B cell (primary cell): ENCODE data around the gene FGD4. TPM values are rescaled to one million over a fixed set of nuclear protein-coding genes. Genes with fewer than 3 reads are reported as not detected.

Source experiments
- ATAC-seq: fragments of 200-7000 bp; cut with Tn5 transposase; one replicate; pipeline ENCODE4 v1.10.0; 2021; ENCODE audit warnings: low read depth, mild to moderate bottlenecking, moderate number of reproducible peaks, moderate library complexity
- CTCF ChIA-PET: fragments of 350-600 bp; sonication (Branson Sonifier 250); formaldehyde crosslinking; loops from one replicate; lab custom pipeline; 2021; ENCODE audit warnings: antibody characterized with exemption, inconsistent platforms; lab: Charles Lee
- POLR2A ChIA-PET: fragments of 350-600 bp; sonication (Branson Sonifier 250); formaldehyde crosslinking; loops from one replicate; lab custom pipeline; 2021; ENCODE audit warnings: antibody characterized with exemption; lab: Charles Lee
- DNase-seq: peaks from one replicate; pipeline ENCODE4 v3.0.0; 2013
- H2AFZ ChIP-seq: 2 replicates; pipeline ENCODE4 v1.6.1; 2012; ENCODE audit warnings: mild to moderate bottlenecking, low read depth, low read length; ENCODE audit not compliant: insufficient read depth, poor library complexity, severe bottlenecking
- H3K27ac ChIP-seq, 2 donors: 1 replicate in 1 of 2; 2 replicates in 1 of 2; pipeline ENCODE4 v1.5.1; 2012 to 2013; ENCODE audit warnings: low read length in 2 of 2, mild to moderate bottlenecking in 2 of 2, moderate library complexity in 1 of 2
- H3K27me3 ChIP-seq, 4 experiments: fragments of 200-600 bp in 1 of 4; sonication (generic) in 1 of 4; replicated peaks in 1 of 4; 1 replicate in 2 of 4; 2 replicates in 2 of 4; pipeline versions ENCODE4 v1.6.1 to v1.7.0; 2013 to 2016; ENCODE audit warnings: low read length in 3 of 4, mild to moderate bottlenecking in 2 of 4, mixed read lengths in 1 of 4, moderate library complexity in 1 of 4; ENCODE audit not compliant: insufficient read depth in 4 of 4, control insufficient read depth in 3 of 4; ENCODE audit errors: control extremely low read depth in 1 of 4
- H3K36me3 ChIP-seq, 2 experiments: replicated peaks in 1 of 2; 1 replicate in 1 of 2; 2 replicates in 1 of 2; pipeline versions ENCODE4 v1.6.1 to v1.7.1; 2013; ENCODE audit warnings: low read length in 1 of 2; ENCODE audit not compliant: insufficient read depth in 2 of 2, control insufficient read depth in 1 of 2; ENCODE audit errors: control extremely low read depth in 1 of 2, extremely low read depth in 1 of 2
- H3K4me1 ChIP-seq, 2 donors: fragments of 200-600 bp in 1 of 2; sonication (generic) in 1 of 2; 1 replicate in 1 of 2; 2 replicates in 1 of 2; pipeline versions ENCODE4 v1.5.1 to v1.6.1; 2013 to 2017; ENCODE audit warnings: low read length in 2 of 2; ENCODE audit not compliant: control insufficient read depth in 2 of 2, insufficient read depth in 2 of 2
- H3K4me2 ChIP-seq: replicated peaks from 2 replicates; pipeline ENCODE3; 2012; ENCODE audit warnings: mild to moderate bottlenecking, low read depth, low read length; ENCODE audit not compliant: poor library complexity, severe bottlenecking
- H3K4me3 ChIP-seq, 5 experiments: fragments of 200-600 bp in 1 of 5; sonication (generic) in 1 of 5; 1 replicate in 3 of 5; 2 replicates in 2 of 5; pipeline versions ENCODE4 v1.5.1 to v1.7.0; 2011 to 2016; ENCODE audit warnings: low read length in 4 of 5, mild to moderate bottlenecking in 4 of 5, low read depth in 2 of 5, control low read depth in 1 of 5, moderate library complexity in 1 of 5; ENCODE audit not compliant: insufficient read depth in 1 of 5; ENCODE audit errors: control extremely low read depth in 1 of 5, extremely low read depth in 1 of 5
- H3K79me2 ChIP-seq: fragments of 200-600 bp; sonication (generic); one replicate; pipeline ENCODE4 v1.6.0; 2016; ENCODE audit warnings: low read length; ENCODE audit not compliant: control insufficient read depth, insufficient read depth
- H3K9ac ChIP-seq: fragments of 200-600 bp; sonication (generic); 2 replicates; pipeline ENCODE4 v1.6.1; 2017; ENCODE audit warnings: mild to moderate bottlenecking, low read length, moderate library complexity
- H3K9me3 ChIP-seq, 3 donors: one replicate each; pipeline versions ENCODE4 v1.6.1 to v1.7.1; 2013; ENCODE audit warnings: low read length in 2 of 3; ENCODE audit not compliant: control insufficient read depth in 2 of 3, insufficient read depth in 1 of 3; ENCODE audit errors: control extremely low read depth in 1 of 3
- H4K20me1 ChIP-seq: 2 replicates; pipeline ENCODE4 v1.6.0; 2012; ENCODE audit warnings: mild to moderate bottlenecking, low read length; ENCODE audit not compliant: insufficient read depth, control insufficient read depth, poor library complexity, severe bottlenecking
- H3K27ac Mint-ChIP-seq: one replicate; pipeline ENCODE4 v1.8.0; 2021; ENCODE audit warnings: mixed read lengths
- H3K27me3 Mint-ChIP-seq: one replicate; pipeline ENCODE4 v1.8.0; 2021; ENCODE audit warnings: mixed read lengths
- H3K4me1 Mint-ChIP-seq: one replicate; pipeline ENCODE4 v1.8.0; 2021; ENCODE audit warnings: mixed read lengths
- H3K4me3 Mint-ChIP-seq: one replicate; pipeline ENCODE4 v1.8.0; 2021; ENCODE audit warnings: mixed read lengths
- H3K9me3 Mint-ChIP-seq: one replicate; pipeline ENCODE4 v1.8.0; 2022; ENCODE audit warnings: mixed read lengths; ENCODE audit not compliant: insufficient read depth
- CTCF ChIP-seq: fragments of 200-600 bp; IDR thresholded peaks from one replicate; pipeline ENCODE4 v1.8.0; 2022; ENCODE audit warnings: antibody characterized with exemption, mild to moderate bottlenecking
- EZH2 ChIP-seq: IDR thresholded peaks from 2 replicates; pipeline ENCODE4 v1.6.1; 2012; ENCODE audit warnings: borderline replicate concordance, low read depth, mild to moderate bottlenecking, moderate library complexity, low read length; ENCODE audit not compliant: insufficient read depth, poor library complexity, severe bottlenecking
- WGBS: methylation state at CpG from one replicate; pipeline ENCODE4 v1.1.5; 2013; ENCODE audit warnings: missing lambda C conversion rate; ENCODE audit not compliant: insufficient coverage; 5-methylcytosine and 5-hydroxymethylcytosine counted together
- intact Hi-C: fragments of 100-400 bp; cut with micrococcal nuclease; formaldehyde crosslinking; loops from one replicate; pipeline ENCODE4 v1.10.0; 2022
- polyA plus RNA-seq: library from polyadenylated mRNA; depleted of rRNA; stranded (reverse); fragments of >200 nt; gene quantifications from 2 replicates; pipeline ENCODE4 v1.2.3, GENCODE V29; 2012
- total RNA-seq, 2 donors: library from RNA; stranded (reverse); fragments of 120-200 nt in 1 of 2; gene quantifications; 1 replicate in 1 of 2; 2 replicates in 1 of 2; pipeline versions ENCODE4 v1.2.3 to v1.2.4, GENCODE V29; 2013 to 2022

The FGD4 gene
- total and polyA plus RNA-seq, 2 donors (not counting 1 experiment from before 2014, with no cell fraction given), result 2.1 to 2.8 TPM

GRCh38 chr12:32551058-32551457 is 151.7 kb downstream of the FGD4 start:
- no peaks in the 10 kb centered on the region for H3K9me3 ChIP-seq
- H3K36me3 ChIP-seq, result no peaks in the 10 kb centered on the region
- H3K4me1 Mint-ChIP-seq, result peaks cover 30% of the 10 kb centered on the region
- no peak overlapping the region for H3K4me3 ChIP-seq
- no peak overlapping the region for H3K4me2 ChIP-seq
- H3K9me3 Mint-ChIP-seq, result no peaks in the 10 kb centered on the region
- 100% methylated on average over 1 of the region's 2 CpGs for WGBS
- TF ChIP-seq EZH2 (no peak), CTCF (no peak)
- CTCF ChIA-PET, result no interaction called here
- H3K4me1 ChIP-seq, result peaks cover 17 to 27% of the 10 kb centered on the region in 2 donors
- intact Hi-C loops, result no loop called here
- no peak overlapping the region for H2AFZ ChIP-seq
- no peak overlapping the region for H3K4me3 Mint-ChIP-seq
- H3K79me2 ChIP-seq, result peaks cover 25% of the 10 kb centered on the region
- DNase-seq, result no peak
- no peak overlapping the region for H3K27ac Mint-ChIP-seq
- H4K20me1 ChIP-seq, result no peaks in the 10 kb centered on the region
- H3K27me3 Mint-ChIP-seq, result no peaks in the 10 kb centered on the region
- H3K27ac ChIP-seq, result no peak overlapping the region
- no peaks in the 10 kb centered on the region for H3K27me3 ChIP-seq
- POLR2A ChIA-PET, result no interaction called here
- no peak for ATAC-seq
- no peak overlapping the region for H3K9ac ChIP-seq

- H3K4me2 ChIP-seq, result peak overlapping the region; percentile 49
Observed at GRCh38 chr12:32558903-32559302, 159.5 kb downstream of the FGD4 start.

More at GRCh38 chr12:32558903-32559302, 159.5 kb downstream of the FGD4 start:
- POLR2A ChIA-PET, result no interaction called here
- Histone ChIP-seq H2AFZ (peak overlapping the region; percentile 21), H3K9me3 (peaks cover 0 to 3% (median 0%) of the 10 kb centered on the region in 3 donors), H3K9ac (peak overlapping the region; percentile 26), H3K36me3 (no peaks in the 10 kb centered on the region), H3K4me1 (peaks cover 13 to 17% of the 10 kb centered on the region in 2 donors), H4K20me1 (no peaks in the 10 kb centered on the region), H3K4me3 (peak overlapping the region in 1 of 5 experiments; percentile 28), H3K27me3 (no peaks in the 10 kb centered on the region), H3K27ac (peak overlapping the region; percentile 73 to 90), H3K79me2 (peaks cover 14% of the 10 kb centered on the region)
- intact Hi-C loops, result no loop called here
- peak overlapping the region; percentile 52 for H3K4me3 Mint-ChIP-seq
- DNase-seq (peak; percentile 69), ATAC-seq (peak; percentile 88)
- WGBS, result no CpG with 5 or more reads among the region's 1 CpG
- no peak for TF ChIP-seq EZH2
- TF ChIP-seq CTCF, result peak; percentile 21
- H3K4me1 Mint-ChIP-seq, result peaks cover 23% of the 10 kb centered on the region
- CTCF ChIA-PET, result no interaction called here
- H3K9me3 Mint-ChIP-seq, result peaks cover 2% of the 10 kb centered on the region
- no peaks in the 10 kb centered on the region for H3K27me3 Mint-ChIP-seq
- peak overlapping the region; percentile 64 for H3K27ac Mint-ChIP-seq
